Kidney (tissue), 14 donors: ENCODE results near the gene MDN1. TPM values are rescaled to one million over a fixed set of nuclear protein-coding genes. Genes with fewer than 3 reads are reported as not detected.
"Not testable (repeated sequence)": the region's sequence is repeated elsewhere in the genome, so short reads cannot be mapped to it uniquely, and the experiment has no call there.

Source experiments
- DNase-seq, 5 donors: peaks; one replicate each; pipeline ENCODE4 v3.0.0-alpha.2; 2013 to 2020
- FAIRE-seq: peaks from 2 replicates; lab custom pipeline; 2012; peaks lifted over from hg19 to GRCh38; lab: Jason Lieb, UNC
- H3K27ac ChIP-seq, 2 donors: one replicate each; pipeline ENCODE4 v1.7.0; 2013; ENCODE audit warnings: low read depth in 2 of 2, low read length in 2 of 2, inconsistent platforms in 1 of 2
- H3K27me3 ChIP-seq: one replicate; pipeline ENCODE4 v1.7.1; 2013; ENCODE audit warnings: low read length, inconsistent platforms; ENCODE audit not compliant: control insufficient read depth, insufficient read depth
- H3K36me3 ChIP-seq, 3 donors: one replicate each; pipeline versions ENCODE4 v1.7.0 to v1.7.1; 2013; ENCODE audit warnings: low read length in 3 of 3, control low read depth in 1 of 3, inconsistent platforms in 1 of 3; ENCODE audit not compliant: insufficient read depth in 3 of 3, control insufficient read depth in 2 of 3
- H3K4me1 ChIP-seq, 3 donors: one replicate each; pipeline versions ENCODE4 v1.7.0 to v1.7.1; 2013; ENCODE audit warnings: low read length in 3 of 3, inconsistent platforms in 1 of 3, low read depth in 1 of 3; ENCODE audit not compliant: control insufficient read depth in 2 of 3, insufficient read depth in 2 of 3
- H3K4me3 ChIP-seq, 3 donors: one replicate each; pipeline versions ENCODE4 v1.7.0 to v1.8.1; 2013; ENCODE audit warnings: low read length in 3 of 3, control low read depth in 1 of 3, inconsistent platforms in 1 of 3
- H3K9ac ChIP-seq, 3 donors: one replicate each; pipeline versions ENCODE4 v1.7.0 to v1.7.1; 2013; ENCODE audit warnings: low read length in 3 of 3, control low read depth in 1 of 3, inconsistent platforms in 1 of 3
- H3K9me3 ChIP-seq, 3 donors: one replicate each; pipeline versions ENCODE4 v1.7.0 to v1.7.1; 2013; ENCODE audit warnings: low read length in 3 of 3, control low read depth in 1 of 3, inconsistent platforms in 1 of 3; ENCODE audit not compliant: control insufficient read depth in 2 of 3, insufficient read depth in 1 of 3
- CTCF ChIP-seq: IDR thresholded peaks from 3 replicates; pipeline ENCODE4 v1.5.1; 2012; ENCODE audit warnings: mild to moderate bottlenecking, moderate library complexity, borderline replicate concordance; ENCODE audit not compliant: insufficient read depth; ENCODE audit errors: extremely low read depth
- intact Hi-C: fragments of 100-400 bp; cut with DNase I; formaldehyde crosslinking; loops from one replicate; pipeline ENCODE4 v1.11.1; 2022
- polyA plus RNA-seq: library from polyadenylated mRNA; stranded (reverse); fragments of 350-450 nt; fragmentation: Illumina TruSeq; extraction: RNeasy Lipid Tissue Mini Kit (QIAGEN cat#74804); gene quantifications from one replicate; pipeline ENCODE4 v1.2.3, GENCODE V29; 2014; ENCODE audit warnings: low read depth, low replicate concordance; ENCODE audit not compliant: insufficient read depth
- total RNA-seq: library from RNA; stranded (reverse); fragmentation: NEBNext Ultra II Directional; extraction: Animal tissue kit (Norgen Biotek cat#: 25700); gene quantifications from one replicate; pipeline ENCODE4 v1.2.1, GENCODE V29; 2021
- donor health status: control.
- donor health status: control.
- donor health status: control.
- donor health status: control.
- donor health status: control.
- donor health status: DM: yes; HTN: yes; CAD: no.
- donor health status: Normal renal cell carcinoma (clear cell type).

The MDN1 gene
- total and polyA plus RNA-seq, 2 donors from 2014 or later: 19.4 to 34.9 TPM

GRCh38 chr6:89787660-89788328 lies 31.8 kb downstream of the MDN1 start:
- no peaks in the 10 kb centered on the region for H3K9me3 ChIP-seq
- H3K4me1 ChIP-seq: no peaks in the 10 kb centered on the region
- H3K27ac ChIP-seq: no peak overlapping the region
- intact Hi-C loops: no loop called here
- FAIRE-seq: no peak
- no peak for TF ChIP-seq CTCF
- H3K27me3 ChIP-seq: no peaks in the 10 kb centered on the region
- DNase-seq: no peak
- H3K9ac ChIP-seq: no peak overlapping the region
- H3K4me3 ChIP-seq: no peak overlapping the region
- H3K36me3 ChIP-seq: peaks cover 4 to 27% (median 26%) of the 10 kb centered on the region in 3 donors

GRCh38 chr6:89786970-89787369 lies 32.6 kb downstream of the MDN1 start:
- intact Hi-C loops: no loop called here
- Histone ChIP-seq H3K9me3 (no peaks in the 10 kb centered on the region), H3K4me3 (no peak overlapping the region), H3K27me3 (no peaks in the 10 kb centered on the region), H3K9ac (no peak overlapping the region), H3K36me3 (peaks cover 4 to 27% (median 23%) of the 10 kb centered on the region in 3 donors), H3K27ac (no peak overlapping the region), H3K4me1 (no peaks in the 10 kb centered on the region)
- no peak for TF ChIP-seq CTCF
- FAIRE-seq (no peak), DNase-seq (no peak)

GRCh38 chr6:89784838-89785237 lies 34.8 kb downstream of the MDN1 start:
- no peak for FAIRE-seq
- intact Hi-C loops: no loop called here
- no peak for TF ChIP-seq CTCF
- H3K27ac ChIP-seq: no peak overlapping the region
- H3K4me3 ChIP-seq: no peak overlapping the region
- H3K36me3 ChIP-seq: peaks cover 2 to 31% (median 22%) of the 10 kb centered on the region in 3 donors
- H3K4me1 ChIP-seq: no peaks in the 10 kb centered on the region
- H3K9ac ChIP-seq: no peak overlapping the region
- no peak for DNase-seq
- no peaks in the 10 kb centered on the region for H3K9me3 ChIP-seq
- H3K27me3 ChIP-seq: no peaks in the 10 kb centered on the region

GRCh38 chr6:89783293-89783692 lies 36.3 kb downstream of the MDN1 start:
- FAIRE-seq, H3K9ac ChIP-seq, DNase-seq, H3K9me3 ChIP-seq, intact Hi-C loops, H3K4me3 ChIP-seq, H3K4me1 ChIP-seq, H3K27ac ChIP-seq, H3K27me3 ChIP-seq: not testable (repeated sequence)
- peaks cover 2 to 27% (median 16%) of the 10 kb centered on the region in 3 donors for H3K36me3 ChIP-seq
